Superior temporal gyrus (tissue), 1 donor: ENCODE data around the gene ADORA2A.

Experiments
- DNase-seq: peaks from one replicate; pipeline ENCODE4 v3.0.0-alpha.2; 2016; ENCODE audit errors: extremely low spot score

Gene ADORA2A

DNA sequence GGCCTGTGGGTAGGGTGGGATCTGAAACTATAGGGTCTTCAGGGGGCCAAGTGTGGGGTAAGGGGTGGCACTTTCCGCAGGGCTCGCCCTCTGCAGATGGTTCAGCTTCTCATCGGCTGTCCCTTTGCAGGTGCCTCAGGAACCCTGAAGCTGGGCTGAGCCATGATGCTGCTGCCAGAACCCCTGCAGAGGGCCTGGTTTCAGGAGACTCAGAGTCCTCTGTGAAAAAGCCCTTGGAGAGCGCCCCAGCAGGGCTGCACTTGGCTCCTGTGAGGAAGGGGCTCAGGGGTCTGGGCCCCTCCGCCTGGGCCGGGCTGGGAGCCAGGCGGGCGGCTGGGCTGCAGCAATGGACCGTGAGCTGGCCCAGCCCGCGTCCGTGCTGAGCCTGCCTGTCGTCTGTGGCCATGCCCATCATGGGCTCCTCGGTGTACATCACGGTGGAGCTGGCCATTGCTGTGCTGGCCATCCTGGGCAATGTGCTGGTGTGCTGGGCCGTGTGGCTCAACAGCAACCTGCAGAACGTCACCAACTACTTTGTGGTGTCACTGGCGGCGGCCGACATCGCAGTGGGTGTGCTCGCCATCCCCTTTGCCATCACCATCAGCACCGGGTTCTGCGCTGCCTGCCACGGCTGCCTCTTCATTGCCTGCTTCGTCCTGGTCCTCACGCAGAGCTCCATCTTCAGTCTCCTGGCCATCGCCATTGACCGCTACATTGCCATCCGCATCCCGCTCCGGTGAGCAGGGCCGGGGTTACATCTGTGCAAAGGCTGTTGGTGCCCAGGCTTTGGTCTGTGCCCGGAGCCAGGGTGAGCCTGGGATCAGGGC is 5.8 kb downstream of the ADORA2A start:
- DNase-seq: no peak

DNA sequence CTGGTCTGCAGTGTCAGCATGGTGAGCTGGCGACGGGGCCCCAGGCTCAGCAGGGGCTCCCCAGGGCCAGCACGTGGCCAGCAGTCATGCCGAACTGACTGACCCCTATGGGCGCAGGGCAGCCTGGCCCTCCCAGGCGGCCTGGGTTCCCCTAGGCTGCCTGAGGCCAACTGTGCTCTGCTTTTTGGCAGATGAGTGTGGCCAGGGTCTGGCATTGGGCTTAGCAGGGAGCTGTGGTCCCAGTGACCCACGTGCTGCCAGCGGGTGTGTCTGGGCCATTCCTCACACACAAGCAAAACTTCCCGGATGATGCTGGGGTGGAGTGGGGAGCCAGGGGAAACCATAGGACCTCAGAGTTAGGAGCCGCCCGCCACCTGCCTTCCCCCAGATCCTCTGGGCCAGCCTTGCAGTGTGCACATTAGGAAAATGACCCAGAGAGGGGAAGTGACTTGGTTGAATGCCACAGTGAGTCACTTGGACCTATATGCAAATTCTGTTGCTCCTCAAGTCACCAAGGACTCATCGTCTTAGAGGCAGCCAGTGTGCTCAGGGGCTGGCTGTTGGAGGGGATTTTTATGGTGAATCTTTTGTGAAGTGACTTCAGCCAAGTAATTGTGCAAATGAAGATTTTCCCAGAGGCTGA is 6.5 kb downstream of the ADORA2A start:
- DNase-seq: no peak

DNA sequence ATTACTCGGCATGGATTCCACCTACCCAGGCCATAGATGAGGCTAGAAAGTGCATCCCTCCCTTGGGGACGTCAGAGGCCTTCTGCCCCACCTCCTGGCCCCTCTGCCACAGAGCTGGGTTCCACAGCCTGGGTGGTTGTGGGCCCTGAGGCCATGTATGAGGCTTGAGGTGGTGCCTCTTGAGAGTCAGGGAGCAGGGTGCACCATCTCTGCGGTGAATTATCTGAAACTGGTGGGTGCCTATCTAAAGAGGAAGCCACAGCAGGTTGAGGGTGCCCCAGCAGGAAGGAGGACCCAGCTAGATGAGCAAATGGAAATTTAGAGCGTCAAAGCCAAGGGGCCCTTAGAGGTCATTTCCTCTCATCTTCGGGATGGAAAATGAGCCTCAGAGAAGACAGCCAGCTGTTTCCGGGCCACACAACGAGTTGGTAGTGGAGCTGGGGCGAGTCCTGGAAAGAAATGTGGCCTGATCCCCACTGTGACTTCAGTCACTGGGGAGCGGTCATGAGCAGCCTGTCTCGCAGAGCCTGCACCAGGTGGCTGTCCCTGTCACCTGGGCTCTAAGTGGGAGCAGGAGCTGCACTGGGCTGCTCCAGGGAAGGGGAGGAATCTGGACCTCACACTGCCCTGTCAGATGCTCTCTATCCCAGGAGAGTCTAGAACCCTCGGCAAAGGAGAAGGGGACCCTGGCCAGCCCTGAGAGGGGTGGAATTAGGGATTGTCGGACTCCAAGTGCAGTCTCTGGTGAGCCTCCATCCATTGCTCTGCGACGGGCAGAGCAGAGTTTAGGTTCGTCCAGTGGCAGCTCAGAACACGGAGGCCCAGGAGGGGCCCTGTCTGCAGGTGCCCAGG is 7.3 kb downstream of the ADORA2A start:
- no peak for DNase-seq

DNA sequence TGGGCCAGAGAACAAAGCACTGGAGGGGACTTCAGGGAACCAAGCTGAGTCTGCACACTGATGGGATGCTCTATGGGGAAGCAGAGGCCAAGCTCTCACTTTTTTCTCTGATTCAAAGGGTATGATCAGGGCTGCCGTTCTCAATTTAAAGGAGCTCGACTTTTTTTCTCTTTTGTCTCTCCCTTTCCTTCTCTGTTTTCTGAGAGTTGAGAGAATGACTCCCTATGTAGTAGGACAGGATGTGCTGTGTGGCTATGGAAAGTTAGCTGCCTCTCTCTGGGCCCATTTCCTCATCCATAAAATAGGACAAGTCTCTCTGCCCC is 7.9 kb downstream of the ADORA2A start:
- no peak for DNase-seq

DNA sequence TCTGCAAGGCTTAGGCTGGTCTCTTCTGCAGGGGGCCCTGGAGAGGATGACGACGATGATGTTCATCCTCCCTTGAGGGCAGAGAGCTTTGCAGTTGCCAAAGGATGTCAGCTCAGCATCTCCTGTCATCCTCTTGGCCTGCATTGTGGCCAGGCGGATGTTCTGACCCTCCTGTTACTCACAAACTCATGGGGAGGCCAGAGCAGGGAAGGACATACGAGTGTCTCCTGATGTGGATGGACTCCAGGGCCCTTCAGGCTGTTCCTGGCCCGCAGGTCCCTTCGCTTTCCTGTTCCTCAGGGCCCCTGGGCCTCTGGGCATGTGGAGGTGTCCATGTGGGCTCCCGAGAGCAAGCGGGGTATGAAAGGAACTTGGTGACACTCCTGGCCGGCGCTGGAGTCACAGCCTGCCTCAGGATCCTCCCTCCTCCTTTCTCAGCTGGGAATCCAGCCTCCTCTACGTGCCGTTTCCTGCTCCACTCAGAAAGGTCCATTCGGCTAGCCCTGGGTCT is 8.5 kb downstream of the ADORA2A start:
- DNase-seq: no peak

DNA sequence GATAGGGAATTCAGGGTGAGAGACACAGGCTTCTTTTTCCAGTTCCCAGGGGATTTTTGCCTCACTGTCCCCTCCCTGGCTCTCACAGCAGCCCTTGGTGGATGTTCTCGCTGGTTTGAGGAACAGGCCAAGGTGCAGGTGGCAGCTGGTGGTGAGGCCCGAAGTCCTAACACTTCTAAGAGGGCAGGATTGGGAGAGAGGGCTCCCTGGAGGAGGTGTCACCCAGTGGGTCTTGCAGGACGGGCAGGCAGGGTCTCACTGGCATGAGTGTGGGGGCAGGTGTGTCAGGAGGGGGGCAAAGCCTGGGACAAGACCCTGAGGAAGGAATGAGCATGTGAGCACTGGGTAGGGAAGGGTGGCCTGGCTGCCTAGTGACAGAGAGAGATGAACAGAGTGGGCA is 9.2 kb downstream of the ADORA2A start:
- DNase-seq: no peak

DNA sequence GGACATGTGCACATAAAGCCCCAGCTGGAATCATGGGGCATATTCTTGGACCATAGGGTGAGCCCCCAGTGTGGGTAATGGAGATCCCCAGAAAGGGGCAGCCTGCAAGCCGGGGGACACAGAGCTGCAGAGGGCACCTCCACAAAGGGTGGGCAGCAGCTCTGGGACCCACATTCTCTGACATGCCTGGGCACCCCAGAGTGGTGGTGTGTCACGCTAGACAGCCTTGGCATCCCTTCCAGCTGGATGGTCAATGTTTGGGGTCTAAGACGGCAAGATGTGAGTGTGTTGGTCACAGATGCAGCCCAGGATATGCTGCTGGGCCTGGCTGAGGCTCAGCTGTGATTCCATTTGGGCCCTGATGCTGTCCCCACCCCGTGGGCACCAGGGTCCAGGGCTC is 9.7 kb downstream of the ADORA2A start:
- DNase-seq: no peak

DNA sequence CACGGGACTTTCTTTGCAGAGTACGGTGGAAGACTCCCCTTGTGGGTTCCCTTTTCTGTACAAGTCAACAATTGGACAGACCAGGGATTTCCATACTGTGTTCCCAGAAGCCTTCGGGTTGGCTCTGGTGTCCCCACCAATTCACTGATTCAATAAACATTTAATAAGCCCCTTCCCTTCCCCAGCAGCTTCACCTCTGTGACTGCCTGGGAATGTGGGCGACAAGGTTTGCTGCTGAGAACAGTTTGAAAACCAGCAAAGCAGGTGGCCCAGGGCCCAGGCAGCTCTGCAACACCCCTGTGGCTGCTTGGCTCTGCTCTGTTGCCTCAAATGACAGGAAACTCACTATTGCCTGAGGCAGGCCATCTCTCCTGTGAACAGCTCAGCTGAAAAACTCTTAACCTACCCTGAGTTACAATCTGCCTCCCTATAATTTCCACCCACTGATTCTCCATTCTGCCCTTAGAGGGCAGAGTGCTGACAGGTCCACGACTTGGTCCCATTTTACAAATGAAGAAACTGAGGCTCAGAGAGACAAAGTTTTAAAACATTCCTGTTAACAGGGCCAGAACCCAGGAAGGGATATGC is 10.4 kb downstream of the ADORA2A start:
- DNase-seq: no peak

DNA sequence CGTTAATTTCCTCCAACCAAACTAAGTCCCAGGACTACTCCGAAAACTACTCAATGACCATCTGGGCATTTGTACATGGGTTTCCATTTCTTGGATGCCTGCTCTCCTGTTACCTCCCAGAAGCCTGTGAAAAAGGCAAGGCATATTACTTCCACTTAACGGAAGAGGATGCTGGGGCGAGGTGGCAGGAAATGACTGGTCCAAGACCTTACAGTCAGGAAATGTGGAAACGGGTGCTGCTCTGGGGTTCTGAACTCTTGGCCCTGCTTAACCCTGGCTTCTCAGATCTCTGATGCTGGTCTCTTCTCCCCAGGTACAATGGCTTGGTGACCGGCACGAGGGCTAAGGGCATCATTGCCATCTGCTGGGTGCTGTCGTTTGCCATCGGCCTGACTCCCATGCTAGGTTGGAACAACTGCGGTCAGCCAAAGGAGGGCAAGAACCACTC is 12.9 kb downstream of the ADORA2A start:
- DNase-seq: no peak

DNA sequence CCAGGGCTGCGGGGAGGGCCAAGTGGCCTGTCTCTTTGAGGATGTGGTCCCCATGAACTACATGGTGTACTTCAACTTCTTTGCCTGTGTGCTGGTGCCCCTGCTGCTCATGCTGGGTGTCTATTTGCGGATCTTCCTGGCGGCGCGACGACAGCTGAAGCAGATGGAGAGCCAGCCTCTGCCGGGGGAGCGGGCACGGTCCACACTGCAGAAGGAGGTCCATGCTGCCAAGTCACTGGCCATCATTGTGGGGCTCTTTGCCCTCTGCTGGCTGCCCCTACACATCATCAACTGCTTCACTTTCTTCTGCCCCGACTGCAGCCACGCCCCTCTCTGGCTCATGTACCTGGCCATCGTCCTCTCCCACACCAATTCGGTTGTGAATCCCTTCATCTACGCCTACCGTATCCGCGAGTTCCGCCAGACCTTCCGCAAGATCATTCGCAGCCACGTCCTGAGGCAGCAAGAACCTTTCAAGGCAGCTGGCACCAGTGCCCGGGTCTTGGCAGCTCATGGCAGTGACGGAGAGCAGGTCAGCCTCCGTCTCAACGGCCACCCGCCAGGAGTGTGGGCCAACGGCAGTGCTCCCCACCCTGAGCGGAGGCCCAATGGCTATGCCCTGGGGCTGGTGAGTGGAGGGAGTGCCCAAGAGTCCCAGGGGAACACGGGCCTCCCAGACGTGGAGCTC is 13.5 kb downstream of the ADORA2A start:
- DNase-seq: no peak

DNA sequence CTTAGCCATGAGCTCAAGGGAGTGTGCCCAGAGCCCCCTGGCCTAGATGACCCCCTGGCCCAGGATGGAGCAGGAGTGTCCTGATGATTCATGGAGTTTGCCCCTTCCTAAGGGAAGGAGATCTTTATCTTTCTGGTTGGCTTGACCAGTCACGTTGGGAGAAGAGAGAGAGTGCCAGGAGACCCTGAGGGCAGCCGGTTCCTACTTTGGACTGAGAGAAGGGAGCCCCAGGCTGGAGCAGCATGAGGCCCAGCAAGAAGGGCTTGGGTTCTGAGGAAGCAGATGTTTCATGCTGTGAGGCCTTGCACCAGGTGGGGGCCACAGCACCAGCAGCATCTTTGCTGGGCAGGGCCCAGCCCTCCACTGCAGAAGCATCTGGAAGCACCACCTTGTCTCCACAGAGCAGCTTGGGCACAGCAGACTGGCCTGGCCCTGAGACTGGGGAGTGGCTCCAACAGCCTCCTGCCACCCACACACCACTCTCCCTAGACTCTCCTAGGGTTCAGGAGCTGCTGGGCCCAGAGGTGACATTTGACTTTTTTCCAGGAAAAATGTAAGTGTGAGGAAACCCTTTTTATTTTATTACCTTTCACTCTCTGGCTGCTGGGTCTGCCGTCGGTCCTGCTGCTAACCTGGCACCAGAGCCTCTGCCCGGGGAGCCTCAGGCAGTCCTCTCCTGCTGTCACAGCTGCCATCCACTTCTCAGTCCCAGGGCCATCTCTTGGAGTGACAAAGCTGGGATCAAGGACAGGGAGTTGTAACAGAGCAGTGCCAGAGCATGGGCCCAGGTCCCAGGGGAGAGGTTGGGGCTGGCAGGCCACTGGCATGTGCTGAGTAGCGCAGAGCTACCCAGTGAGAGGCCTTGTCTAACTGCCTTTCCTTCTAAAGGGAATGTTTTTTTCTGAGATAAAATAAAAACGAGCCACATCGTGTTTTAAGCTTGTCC is 14.3 kb downstream of the ADORA2A start:
- no peak for DNase-seq

DNA sequence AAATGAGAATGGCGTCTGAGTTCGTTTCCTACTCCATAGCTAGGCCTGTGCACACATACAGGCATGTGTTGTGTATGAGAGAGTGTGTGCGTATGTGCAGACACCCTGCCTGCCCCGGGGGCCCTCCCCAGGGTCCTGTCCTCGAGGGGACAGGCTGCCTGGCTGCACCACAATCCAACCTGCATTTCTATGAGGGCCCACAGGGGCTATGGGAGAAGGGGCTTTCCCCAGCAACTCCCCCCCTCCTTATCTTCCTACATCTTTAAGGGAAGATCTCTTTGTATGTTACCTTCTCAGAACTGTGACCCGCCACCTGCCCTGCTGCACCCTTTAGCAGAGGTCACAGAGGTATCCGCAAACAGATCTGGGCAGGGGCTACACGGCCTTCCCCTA is 14.9 kb downstream of the ADORA2A start:
- no peak for DNase-seq

DNA sequence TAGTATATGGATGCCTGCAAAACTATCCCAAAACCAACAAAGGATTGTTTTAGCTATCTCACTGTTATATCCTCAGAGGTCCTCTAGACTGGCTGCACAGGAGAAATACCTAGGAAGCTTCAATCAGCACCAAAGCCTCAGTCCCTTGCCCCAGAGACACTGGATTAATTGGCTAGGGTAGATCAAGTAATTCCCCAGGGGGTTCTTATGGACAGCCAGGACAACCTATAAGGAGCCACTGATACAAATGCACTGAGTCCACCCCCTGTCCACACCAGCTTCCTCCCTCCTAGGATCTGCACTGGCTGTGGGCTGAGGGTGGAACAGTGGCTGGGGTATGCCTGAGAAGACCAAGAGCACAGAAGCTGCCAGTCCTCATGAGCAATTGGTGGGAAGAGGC is 16.3 kb downstream of the ADORA2A start:
- no peak for DNase-seq

DNA sequence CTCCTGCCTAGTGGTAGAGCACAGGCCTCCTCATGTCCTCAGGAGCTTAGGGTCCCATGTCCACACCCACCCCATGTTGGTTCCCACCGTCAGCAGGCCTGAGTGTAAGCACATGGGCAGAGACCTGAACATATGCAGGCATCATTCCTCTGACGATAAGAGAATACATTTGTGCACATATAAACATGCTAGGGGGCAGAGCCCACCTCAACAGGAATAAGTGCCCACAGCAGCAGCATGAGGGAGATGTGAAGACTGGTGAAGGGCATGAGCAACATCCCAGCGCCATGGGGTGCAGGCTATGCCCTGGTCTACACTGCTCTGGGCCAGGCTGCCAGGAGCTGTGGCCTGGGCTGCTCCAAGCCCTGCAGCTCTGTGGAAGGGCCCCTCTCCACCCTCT is 16.9 kb downstream of the ADORA2A start:
- no peak for DNase-seq

DNA sequence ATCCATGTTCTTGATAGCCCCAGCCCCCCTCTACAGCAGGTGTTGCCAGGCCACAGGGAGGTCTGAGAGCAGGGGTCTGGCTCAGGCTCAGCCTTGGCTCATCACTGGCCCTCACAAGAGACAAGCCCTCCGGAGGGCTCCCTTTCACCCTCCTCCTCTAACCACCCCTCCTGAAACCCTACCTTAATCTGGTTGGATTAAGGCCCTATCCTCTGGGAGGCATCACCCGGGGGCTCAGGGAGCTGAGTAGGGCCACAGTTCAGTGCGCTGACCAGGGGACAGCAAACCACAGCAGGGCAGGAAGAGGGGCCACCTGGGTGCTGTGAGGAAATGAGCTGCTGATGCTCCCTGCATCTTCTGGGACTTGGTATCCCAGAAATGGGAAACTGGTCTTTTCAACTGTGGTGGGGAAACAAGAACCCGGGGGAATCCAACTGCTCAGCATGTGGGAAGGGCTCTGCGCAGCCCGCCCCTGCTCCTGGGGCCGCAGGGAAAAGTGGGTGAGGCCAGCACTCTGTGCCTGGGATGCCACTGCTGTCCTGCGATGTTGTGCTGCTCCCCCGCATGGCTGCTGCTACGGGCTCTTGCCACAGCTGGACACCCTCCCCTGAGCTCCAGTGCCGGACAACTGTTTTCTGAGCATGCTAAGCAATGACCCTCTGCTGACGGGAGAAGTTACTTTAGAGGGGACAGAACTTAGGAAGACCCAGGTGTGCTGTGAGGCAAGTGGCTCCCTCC is 17.5 kb downstream of the ADORA2A start:
- DNase-seq: no peak

DNA sequence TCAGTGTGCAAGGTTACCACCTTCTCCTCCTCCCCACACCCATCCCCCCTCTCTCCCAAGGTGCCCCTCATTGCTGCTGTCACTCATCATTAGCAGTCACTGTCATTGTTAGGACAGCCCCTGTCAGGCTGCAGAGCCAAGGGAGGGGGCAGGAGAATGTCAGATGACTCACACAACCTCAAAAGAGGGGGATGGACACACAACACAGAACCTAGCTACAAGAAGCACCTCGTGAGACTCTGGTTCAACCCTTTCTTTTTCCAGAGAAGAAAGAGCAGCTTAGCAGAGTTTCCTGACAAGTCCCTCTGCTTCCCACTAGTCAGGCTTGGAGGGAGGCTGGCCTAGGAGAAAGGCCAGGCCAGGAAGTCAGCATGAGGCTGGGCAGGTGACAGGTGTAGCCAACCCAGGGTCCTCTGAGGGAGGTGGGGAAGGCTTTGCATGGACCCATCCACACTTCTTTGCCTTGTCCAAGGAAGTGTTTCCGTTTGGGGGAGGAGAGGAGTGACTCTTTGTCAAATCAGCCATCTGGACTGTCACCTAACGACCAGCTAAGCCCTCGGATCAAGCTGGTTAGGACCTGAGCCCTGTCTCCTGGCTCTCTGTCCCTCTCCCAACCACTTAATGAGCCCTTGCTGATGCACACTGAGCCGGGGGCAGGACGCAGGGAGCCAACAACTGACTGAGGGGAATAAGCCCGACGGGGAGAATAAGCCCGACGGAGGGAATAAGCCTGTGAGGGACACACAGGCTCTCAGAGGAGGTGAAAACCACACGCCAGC is 18.3 kb downstream of the ADORA2A start:
- no peak for DNase-seq

DNA sequence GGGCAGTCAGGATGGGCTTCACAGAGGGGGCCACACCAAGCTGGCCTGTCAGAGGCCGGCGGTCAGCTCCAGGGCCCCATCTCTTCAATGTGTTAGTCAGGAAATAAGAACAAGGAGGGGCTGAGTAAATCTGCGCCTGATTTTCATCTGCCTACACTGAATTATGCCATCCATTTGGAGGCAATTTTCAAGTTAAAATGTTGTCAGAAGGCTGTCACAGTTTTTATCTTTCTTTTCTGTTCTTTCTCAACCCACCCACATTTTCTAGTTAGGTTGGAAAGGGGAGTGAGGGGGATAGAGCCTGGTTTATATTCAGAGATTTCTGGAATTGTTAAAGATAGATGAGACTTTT is 18.8 kb downstream of the ADORA2A start:
- no peak for DNase-seq

DNA sequence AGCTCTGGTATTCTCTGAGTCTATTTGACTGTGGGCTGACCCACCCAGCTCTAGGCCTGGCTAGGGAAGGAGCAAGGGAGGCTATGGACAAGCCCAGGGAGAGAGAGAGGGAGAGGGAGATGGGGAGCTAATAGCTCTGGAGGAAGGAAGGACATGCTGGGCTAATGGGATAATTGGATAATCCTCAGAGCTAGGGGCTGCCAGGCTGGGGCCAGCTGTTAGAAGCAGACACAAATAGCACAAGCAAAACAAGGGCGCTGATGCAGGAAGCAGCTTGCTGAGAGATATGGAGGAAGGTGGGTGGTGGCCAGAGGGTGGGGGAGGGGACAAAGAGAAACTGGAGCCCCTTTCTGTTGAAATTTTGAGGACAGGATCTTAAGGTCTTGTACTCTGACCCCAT is 23.2 kb downstream of the ADORA2A start:
- no peak for DNase-seq

DNA sequence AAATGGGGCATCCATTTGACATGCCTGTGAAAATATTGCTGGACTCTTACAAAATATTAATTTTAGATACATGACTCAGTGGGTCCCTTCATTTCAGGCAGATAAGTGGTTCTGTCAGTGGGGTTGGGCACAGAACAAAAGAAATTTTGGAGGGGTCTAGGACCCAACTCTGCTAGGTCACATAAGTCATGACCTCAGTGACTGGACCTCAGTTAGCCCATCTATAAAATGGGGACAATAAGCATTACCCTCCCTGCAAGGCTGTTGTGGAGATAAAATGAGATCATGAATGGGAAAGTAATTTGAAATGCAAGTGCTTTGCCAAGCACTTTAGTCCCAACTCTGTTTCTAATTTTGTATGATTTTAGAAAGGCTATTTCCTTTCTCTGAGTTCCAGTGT is 23.8 kb downstream of the ADORA2A start:
- DNase-seq: no peak
